ENCODE measurements around the gene PLEKHD1. TPM values are rescaled to one million over a fixed set of nuclear protein-coding genes. Genes with fewer than 3 reads are reported as not detected.

PLEKHD1 gene
- total and polyA plus RNA-seq, 9 of the 15 experiments (the other 6 are each of a cell fraction or from before 2014, with no cell fraction given) = not detected

DNA sequence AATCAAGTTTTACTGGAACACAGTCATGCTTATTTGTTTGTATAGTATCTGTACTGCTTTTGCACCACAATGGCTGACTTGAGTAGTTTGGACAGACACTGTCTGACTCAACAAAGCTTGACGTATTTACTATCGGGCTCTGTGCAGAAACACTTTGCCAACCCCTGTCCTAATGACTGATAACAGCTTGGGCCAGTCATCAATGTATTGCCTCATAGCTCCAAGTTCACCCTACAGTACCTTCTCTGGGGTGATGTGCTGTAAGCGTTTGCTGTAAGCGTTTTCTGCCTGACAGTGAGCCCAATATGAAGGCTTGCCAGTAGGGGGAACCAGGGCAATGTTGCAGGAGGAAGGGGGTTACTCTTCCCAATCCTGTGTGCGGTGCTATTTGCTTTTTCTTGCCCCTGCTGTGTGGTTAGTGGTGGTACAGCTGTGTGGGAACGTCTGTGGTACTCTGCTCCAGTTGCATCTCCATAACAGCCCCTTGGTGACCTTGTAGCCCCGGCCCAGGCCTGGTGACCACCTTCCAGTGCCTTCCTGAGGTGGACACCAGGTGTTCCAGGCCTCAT, 95.6 kb downstream of the PLEKHD1 start (continued):
- TF ChIP-seq, protein P1, sequence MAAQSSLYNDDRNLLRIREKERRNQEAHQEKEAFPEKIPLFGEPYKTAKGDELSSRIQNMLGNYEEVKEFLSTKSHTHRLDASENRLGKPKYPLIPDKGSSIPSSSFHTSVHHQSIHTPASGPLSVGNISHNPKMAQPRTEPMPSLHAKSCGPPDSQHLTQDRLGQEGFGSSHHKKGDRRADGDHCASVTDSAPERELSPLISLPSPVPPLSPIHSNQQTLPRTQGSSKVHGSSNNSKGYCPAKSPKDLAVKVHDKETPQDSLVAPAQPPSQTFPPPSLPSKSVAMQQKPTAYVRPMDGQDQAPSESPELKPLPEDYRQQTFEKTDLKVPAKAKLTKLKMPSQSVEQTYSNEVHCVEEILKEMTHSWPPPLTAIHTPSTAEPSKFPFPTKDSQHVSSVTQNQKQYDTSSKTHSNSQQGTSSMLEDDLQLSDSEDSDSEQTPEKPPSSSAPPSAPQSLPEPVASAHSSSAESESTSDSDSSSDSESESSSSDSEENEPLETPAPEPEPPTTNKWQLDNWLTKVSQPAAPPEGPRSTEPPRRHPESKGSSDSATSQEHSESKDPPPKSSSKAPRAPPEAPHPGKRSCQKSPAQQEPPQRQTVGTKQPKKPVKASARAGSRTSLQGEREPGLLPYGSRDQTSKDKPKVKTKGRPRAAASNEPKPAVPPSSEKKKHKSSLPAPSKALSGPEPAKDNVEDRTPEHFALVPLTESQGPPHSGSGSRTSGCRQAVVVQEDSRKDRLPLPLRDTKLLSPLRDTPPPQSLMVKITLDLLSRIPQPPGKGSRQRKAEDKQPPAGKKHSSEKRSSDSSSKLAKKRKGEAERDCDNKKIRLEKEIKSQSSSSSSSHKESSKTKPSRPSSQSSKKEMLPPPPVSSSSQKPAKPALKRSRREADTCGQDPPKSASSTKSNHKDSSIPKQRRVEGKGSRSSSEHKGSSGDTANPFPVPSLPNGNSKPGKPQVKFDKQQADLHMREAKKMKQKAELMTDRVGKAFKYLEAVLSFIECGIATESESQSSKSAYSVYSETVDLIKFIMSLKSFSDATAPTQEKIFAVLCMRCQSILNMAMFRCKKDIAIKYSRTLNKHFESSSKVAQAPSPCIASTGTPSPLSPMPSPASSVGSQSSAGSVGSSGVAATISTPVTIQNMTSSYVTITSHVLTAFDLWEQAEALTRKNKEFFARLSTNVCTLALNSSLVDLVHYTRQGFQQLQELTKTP (IDR thresholded peaks at IDR 0.05; ENCODE audit: low read depth in 1 of 2, partially characterized antibody in 2 of 2) = no peak
- TF ChIP-seq KDM5B (IDR thresholded peaks at IDR 0.05; ENCODE audit: insufficient replicate concordance, low read depth, low read length) = no peak
- no peak for TF ChIP-seq RNF2 (IDR thresholded peaks at IDR 0.05)
- no peak for TF ChIP-seq NFXL1 (CRISPR knock-in tag; IDR thresholded peaks at IDR 0.05)
- no peak for TF ChIP-seq KAT7 (CRISPR knock-in tag; IDR thresholded peaks at IDR 0.05; ENCODE audit: borderline replicate concordance)
- no peak for TF ChIP-seq RBM15 (IDR thresholded peaks at IDR 0.05; ENCODE audit: insufficient read depth, low read length)
- TF ChIP-seq LEF1 (IDR thresholded peaks at IDR 0.05) = no peak
- TF ChIP-seq, protein P2, sequence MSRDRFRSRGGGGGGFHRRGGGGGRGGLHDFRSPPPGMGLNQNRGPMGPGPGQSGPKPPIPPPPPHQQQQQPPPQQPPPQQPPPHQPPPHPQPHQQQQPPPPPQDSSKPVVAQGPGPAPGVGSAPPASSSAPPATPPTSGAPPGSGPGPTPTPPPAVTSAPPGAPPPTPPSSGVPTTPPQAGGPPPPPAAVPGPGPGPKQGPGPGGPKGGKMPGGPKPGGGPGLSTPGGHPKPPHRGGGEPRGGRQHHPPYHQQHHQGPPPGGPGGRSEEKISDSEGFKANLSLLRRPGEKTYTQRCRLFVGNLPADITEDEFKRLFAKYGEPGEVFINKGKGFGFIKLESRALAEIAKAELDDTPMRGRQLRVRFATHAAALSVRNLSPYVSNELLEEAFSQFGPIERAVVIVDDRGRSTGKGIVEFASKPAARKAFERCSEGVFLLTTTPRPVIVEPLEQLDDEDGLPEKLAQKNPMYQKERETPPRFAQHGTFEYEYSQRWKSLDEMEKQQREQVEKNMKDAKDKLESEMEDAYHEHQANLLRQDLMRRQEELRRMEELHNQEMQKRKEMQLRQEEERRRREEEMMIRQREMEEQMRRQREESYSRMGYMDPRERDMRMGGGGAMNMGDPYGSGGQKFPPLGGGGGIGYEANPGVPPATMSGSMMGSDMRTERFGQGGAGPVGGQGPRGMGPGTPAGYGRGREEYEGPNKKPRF (IDR thresholded peaks at IDR 0.05; ENCODE audit: low read depth, low read length) = no peak
- TF ChIP-seq ZNF239 (CRISPR knock-in tag; IDR thresholded peaks at IDR 0.05) = no peak
- TF ChIP-seq PHF20 (IDR thresholded peaks at IDR 0.05; ENCODE audit: partially characterized antibody) = no peak
- no peak for TF ChIP-seq CCAR2 (IDR thresholded peaks at IDR 0.05; ENCODE audit: low read depth, low read length)
- TF ChIP-seq, protein P3, sequence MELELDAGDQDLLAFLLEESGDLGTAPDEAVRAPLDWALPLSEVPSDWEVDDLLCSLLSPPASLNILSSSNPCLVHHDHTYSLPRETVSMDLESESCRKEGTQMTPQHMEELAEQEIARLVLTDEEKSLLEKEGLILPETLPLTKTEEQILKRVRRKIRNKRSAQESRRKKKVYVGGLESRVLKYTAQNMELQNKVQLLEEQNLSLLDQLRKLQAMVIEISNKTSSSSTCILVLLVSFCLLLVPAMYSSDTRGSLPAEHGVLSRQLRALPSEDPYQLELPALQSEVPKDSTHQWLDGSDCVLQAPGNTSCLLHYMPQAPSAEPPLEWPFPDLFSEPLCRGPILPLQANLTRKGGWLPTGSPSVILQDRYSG (tag; conservative IDR thresholded peaks at IDR 0.05; ENCODE audit: low read depth) = no peak
- TF ChIP-seq, protein P4, sequence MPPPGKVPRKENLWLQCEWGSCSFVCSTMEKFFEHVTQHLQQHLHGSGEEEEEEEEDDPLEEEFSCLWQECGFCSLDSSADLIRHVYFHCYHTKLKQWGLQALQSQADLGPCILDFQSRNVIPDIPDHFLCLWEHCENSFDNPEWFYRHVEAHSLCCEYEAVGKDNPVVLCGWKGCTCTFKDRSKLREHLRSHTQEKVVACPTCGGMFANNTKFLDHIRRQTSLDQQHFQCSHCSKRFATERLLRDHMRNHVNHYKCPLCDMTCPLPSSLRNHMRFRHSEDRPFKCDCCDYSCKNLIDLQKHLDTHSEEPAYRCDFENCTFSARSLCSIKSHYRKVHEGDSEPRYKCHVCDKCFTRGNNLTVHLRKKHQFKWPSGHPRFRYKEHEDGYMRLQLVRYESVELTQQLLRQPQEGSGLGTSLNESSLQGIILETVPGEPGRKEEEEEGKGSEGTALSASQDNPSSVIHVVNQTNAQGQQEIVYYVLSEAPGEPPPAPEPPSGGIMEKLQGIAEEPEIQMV (tag; conservative IDR thresholded peaks at IDR 0.05; ENCODE audit: low read depth) = no peak
- TF ChIP-seq ZFX (CRISPR knock-in tag; IDR thresholded peaks at IDR 0.05) = no peak
- no peak for TF ChIP-seq RBM17 (IDR thresholded peaks at IDR 0.05; ENCODE audit: borderline replicate concordance, low read depth, low read length)
- TF ChIP-seq, protein P5, sequence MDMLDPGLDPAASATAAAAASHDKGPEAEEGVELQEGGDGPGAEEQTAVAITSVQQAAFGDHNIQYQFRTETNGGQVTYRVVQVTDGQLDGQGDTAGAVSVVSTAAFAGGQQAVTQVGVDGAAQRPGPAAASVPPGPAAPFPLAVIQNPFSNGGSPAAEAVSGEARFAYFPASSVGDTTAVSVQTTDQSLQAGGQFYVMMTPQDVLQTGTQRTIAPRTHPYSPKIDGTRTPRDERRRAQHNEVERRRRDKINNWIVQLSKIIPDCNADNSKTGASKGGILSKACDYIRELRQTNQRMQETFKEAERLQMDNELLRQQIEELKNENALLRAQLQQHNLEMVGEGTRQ (CRISPR knock-in tag; IDR thresholded peaks at IDR 0.05) = no peak

All from K562 (cell line).